ENCODE results near the gene FSD1L. TPM values are rescaled to one million over a fixed set of nuclear protein-coding genes. Genes with fewer than 3 reads are reported as not detected.

Gene FSD1L
- total RNA-seq (10 to 100 TPM in 4 of 10 donors, 1 to 10 TPM in 6; 4.2 to 16.3 (median 8.8) TPM), polyA plus RNA-seq (1 to 10 TPM; 1.1 to 2.7 TPM)
- long read RNA-seq, donor 1, partial matches to known transcripts: 0 of 4 reads
- long read RNA-seq, donor 1, other reads (novel, unspliced or antisense): 4 of 4 reads
- long read RNA-seq, donor 2, partial matches to known transcripts: 0 of 7 reads
- long read RNA-seq, donor 2, other reads (novel, unspliced or antisense): 5 of 7 reads
- long read RNA-seq, donor 3, partial matches to known transcripts: 0 of 2 reads
- long read RNA-seq, donor 3, other reads (novel, unspliced or antisense): 1 of 2 reads

DNA sequence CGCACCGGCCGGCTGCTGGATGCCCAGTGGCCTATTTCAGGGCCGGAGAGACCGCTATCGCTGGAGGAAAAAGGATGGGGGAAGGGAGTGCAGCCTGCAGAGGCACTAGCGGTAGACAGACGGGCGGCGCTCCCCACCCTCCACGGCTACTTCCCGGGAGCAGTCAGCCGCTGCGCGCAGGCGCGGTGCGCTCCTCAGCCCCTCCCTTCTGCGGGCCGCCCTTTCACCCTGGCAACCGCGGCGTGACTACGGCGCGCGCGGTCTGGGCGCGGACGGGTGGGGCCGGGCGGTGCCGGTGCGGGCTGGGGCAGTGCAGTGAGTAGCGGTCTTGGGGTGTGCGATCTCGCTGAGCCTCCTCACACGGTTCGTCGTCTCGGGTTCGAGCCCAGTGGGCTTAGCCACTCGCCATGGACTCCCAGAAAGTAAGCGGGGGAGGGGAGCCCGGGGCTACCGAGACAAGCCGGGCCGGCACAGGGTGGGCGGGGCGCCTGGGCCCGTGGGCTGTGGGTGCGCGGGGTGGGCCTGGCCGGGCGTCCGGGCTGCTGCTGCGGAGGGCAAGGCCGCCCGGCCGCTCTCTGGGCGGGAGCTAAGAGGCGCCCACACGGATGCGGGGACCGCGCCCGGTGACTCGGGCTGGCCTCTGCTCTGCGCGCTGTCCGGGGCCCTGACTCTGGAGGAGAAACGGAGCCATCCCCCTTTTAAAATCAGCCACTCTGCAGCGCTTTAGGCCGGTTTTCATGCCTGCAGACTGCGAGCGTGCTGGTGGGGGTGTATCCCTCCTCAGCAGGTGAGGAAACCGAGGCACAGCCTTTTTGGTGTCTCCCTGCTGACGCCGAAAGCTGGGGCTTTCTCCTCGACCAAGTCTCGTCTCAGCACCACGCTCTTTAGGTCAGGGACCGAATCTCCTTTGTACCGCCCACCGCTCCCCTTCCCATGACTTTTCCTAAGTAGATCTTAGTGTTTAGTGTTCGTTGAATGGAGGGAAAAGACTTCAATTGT, at the start of gene FSD1L:
FSD1L (plus strand) TSS at position 221 of the 999 bp plus-strand sequence; CDS start at position 408, 187 bp downstream.
- intact Hi-C loops (cut with DNase I): loop anchor here in 1 of 10 donors (10.0 kb wide), 1 partner anchor 247 kb away; the partner anchor contains the start of gene TMEM38B
- DNase-seq (peak; percentile 92 to 96), ATAC-seq (peak; percentile 96 to 98 (median 97))
- WGBS, 2 donors: 0 to 1% methylated on average over 66 to 87 of the region's 87 CpGs
- peak within 1 kb of the TSS; percentile 58 to 92 (median 76) for H3K4me3 ChIP-seq
- H3K36me3 ChIP-seq: no peaks in the 10 kb centered on the region
- peaks cover 0 to 50% (median 26%) of the 10 kb centered on the region in 9 donors for H3K4me1 ChIP-seq
- H3K9me3 ChIP-seq: no peaks in the 10 kb centered on the region
- TF ChIP-seq, protein P1, sequence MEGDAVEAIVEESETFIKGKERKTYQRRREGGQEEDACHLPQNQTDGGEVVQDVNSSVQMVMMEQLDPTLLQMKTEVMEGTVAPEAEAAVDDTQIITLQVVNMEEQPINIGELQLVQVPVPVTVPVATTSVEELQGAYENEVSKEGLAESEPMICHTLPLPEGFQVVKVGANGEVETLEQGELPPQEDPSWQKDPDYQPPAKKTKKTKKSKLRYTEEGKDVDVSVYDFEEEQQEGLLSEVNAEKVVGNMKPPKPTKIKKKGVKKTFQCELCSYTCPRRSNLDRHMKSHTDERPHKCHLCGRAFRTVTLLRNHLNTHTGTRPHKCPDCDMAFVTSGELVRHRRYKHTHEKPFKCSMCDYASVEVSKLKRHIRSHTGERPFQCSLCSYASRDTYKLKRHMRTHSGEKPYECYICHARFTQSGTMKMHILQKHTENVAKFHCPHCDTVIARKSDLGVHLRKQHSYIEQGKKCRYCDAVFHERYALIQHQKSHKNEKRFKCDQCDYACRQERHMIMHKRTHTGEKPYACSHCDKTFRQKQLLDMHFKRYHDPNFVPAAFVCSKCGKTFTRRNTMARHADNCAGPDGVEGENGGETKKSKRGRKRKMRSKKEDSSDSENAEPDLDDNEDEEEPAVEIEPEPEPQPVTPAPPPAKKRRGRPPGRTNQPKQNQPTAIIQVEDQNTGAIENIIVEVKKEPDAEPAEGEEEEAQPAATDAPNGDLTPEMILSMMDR (IDR thresholded peaks at IDR 0.05): peak in 8 of 9 donors; percentile 9 to 65 (median 42)
- H3K27ac ChIP-seq: peak within 1 kb of the TSS; percentile 57 to 89 (median 78)
- H3K27me3 ChIP-seq: no peaks in the 10 kb centered on the region

DNA sequence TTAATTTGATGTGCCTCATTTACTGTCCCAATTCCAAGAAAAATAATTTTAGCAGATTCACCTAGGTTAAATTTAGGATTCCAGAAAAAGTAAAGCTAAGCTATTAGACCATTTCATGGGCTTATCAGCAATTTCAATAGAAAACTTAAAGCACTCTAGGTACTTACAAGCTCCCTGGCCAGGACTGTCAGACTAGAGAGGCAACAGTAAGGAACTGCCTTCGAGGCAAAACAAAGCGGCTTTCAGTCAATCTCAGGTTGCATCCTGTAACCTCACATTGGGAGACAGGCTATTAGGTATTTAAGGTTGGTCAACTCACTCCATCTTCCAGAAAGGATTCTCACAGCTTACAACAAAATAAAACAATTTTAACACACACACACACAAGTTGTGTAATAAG, 48.7 kb upstream of the FSD1L start:
- H3K36me3 ChIP-seq: no peaks in the 10 kb centered on the region
- no peaks in the 10 kb centered on the region for H3K9me3 ChIP-seq
- DNase-seq: no peak
- intact Hi-C loops (cut with DNase I): no loop called here
- TF ChIP-seq, protein P1 (IDR thresholded peaks at IDR 0.05): no peak
- no peak overlapping the region for H3K4me3 ChIP-seq
- WGBS, 2 donors: 88 to 89% methylated on average over 2 of the region's 2 CpGs
- peaks cover 0 to 9% (median 0%) of the 10 kb centered on the region in 9 donors for H3K4me1 ChIP-seq
- no peak overlapping the region for H3K27ac ChIP-seq
- no peaks in the 10 kb centered on the region for H3K27me3 ChIP-seq
- ATAC-seq: no peak

DNA sequence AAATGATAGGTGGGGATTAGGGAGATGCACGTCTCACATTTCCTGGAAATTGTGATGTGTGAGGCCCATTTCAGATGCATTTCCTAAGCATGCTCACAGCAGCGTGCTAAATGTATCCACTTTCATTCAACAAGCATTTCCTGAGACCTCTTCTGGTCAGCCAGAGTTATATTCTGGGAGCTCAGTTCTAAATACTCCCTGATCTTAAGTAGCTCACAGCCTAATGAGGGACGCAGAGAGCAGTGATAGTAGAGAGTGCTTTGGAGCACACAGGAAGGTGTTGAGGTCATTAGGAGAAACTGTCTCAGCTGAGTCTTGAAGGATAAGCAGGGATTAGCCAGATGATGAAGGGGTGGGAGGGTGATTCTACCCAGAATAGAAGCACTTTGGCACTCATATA, 46.2 kb upstream of the FSD1L start:
- Histone ChIP-seq H3K4me1 (peaks cover 0 to 9% (median 0%) of the 10 kb centered on the region in 9 donors), H3K27me3 (no peaks in the 10 kb centered on the region), H3K4me3 (no peak overlapping the region), H3K27ac (no peak overlapping the region), H3K9me3 (peaks cover 0 to 1% (median 0%) of the 10 kb centered on the region in 11 donors), H3K36me3 (no peaks in the 10 kb centered on the region)
- DNase-seq: no peak
- ATAC-seq: no peak
- intact Hi-C loops (cut with DNase I): loop anchor here in 3 of 10 donors (5.0 to 10.0 kb wide), 3 partner anchors 147 to 239 kb away; no protein-coding TSS in a partner anchor
- 40 to 43% methylated on average over 3 of the region's 3 CpGs for WGBS, 2 donors
- TF ChIP-seq, protein P1 (IDR thresholded peaks at IDR 0.05): peak in 3 of 9 donors; percentile 9 to 28 (median 11)

All from heart right ventricle (tissue), 16 donors.